Right ventricle myocardium superior (tissue), 1 donor: Measurements from ENCODE around the gene HMCN1. TPM values are rescaled to one million over a fixed set of nuclear protein-coding genes. Genes with fewer than 3 reads are reported as not detected.
"Not testable (repeated sequence)": the region's sequence is repeated elsewhere in the genome, so short reads cannot be mapped to it uniquely, and the experiment has no call there.

ENCODE experiments used
- ATAC-seq: fragments of 200-7000 bp; cut with Tn5 transposase; one replicate; pipeline ENCODE4 v1.9.1; 2020; ENCODE audit warnings: mild to moderate bottlenecking; ENCODE audit not compliant: poor library complexity
- DNase-seq: peaks from one replicate; pipeline ENCODE4 v3.0.0-alpha.2; 2020
- intact Hi-C: fragments of 100-400 bp; cut with DNase I; formaldehyde crosslinking; loops from one replicate; pipeline ENCODE4 v1.11.2; 2022
- total RNA-seq: library from RNA; stranded (reverse); fragmentation: NEBNext Ultra II Directional; extraction: Animal tissue kit (Norgen Biotek cat#: 25700); gene quantifications from one replicate; pipeline ENCODE4 v1.2.1, GENCODE V29; 2021
- donor health status: DM: no; HTN: yes; CAD: no; lungs with severe emphysema.

Gene HMCN1
- total RNA-seq, 1 donor from 2014 or later, result 5.7 TPM

- ATAC-seq (no peak), DNase-seq (no peak)
- intact Hi-C loops, result no loop called here
Measured at GRCh38 chr1:185734929-185735700, 924 bp downstream of the HMCN1 start.

- intact Hi-C loops, result no loop called here
- ATAC-seq (no peak), DNase-seq (no peak)
Measured at GRCh38 chr1:185735701-185736064, 1.5 kb downstream of the HMCN1 start.

GRCh38 chr1:185739967-185740366, 5.8 kb downstream of the HMCN1 start:
- no peak for ATAC-seq
- no peak for DNase-seq
- intact Hi-C loops, result no loop called here

- DNase-seq, result no peak
- no peak for ATAC-seq
- intact Hi-C loops, result no loop called here
Measured at GRCh38 chr1:185741551-185741950, 7.4 kb downstream of the HMCN1 start.

GRCh38 chr1:185742403-185742802, 8.2 kb downstream of the HMCN1 start:
- no peak for ATAC-seq
- intact Hi-C loops, result no loop called here
- no peak for DNase-seq

- no peak for DNase-seq
- intact Hi-C loops, result no loop called here
Measured at GRCh38 chr1:185745165-185745564, 11.0 kb downstream of the HMCN1 start.

GRCh38 chr1:185759061-185759460, 24.9 kb downstream of the HMCN1 start:
- ATAC-seq, result no peak
- no peak for DNase-seq
- intact Hi-C loops, result no loop called here

More at GRCh38 chr1:185745165-185745564, 11.0 kb downstream of the HMCN1 start:
- no peak for ATAC-seq

- ATAC-seq (no peak), DNase-seq (no peak)
- intact Hi-C loops, result no loop called here
Measured at GRCh38 chr1:185761841-185762240, 27.6 kb downstream of the HMCN1 start.

GRCh38 chr1:185767508-185768120, 33.4 kb downstream of the HMCN1 start:
- peak; percentile 68 for ATAC-seq
- no peak for DNase-seq
- intact Hi-C loops, result no loop called here

GRCh38 chr1:185768371-185768770, 34.2 kb downstream of the HMCN1 start:
- intact Hi-C loops, result no loop called here
- no peak for DNase-seq
- no peak for ATAC-seq

GRCh38 chr1:185769136-185769535, 34.9 kb downstream of the HMCN1 start:
- intact Hi-C loops, result no loop called here
- DNase-seq (no peak), ATAC-seq (no peak)

GRCh38 chr1:185774394-185774793, 40.2 kb downstream of the HMCN1 start:
- no peak for ATAC-seq
- no peak for DNase-seq
- intact Hi-C loops, result no loop called here

GRCh38 chr1:185775501-185775900, 41.3 kb downstream of the HMCN1 start:
- DNase-seq (no peak), ATAC-seq (no peak)
- intact Hi-C loops, result no loop called here

GRCh38 chr1:185776522-185776921, 42.3 kb downstream of the HMCN1 start:
- ATAC-seq, result no peak
- intact Hi-C loops, result no loop called here
- DNase-seq, result no peak

- DNase-seq, result peak; percentile 29
- not testable (repeated sequence) for ATAC-seq
Measured at GRCh38 chr1:185783860-185784259, 49.7 kb downstream of the HMCN1 start.

GRCh38 chr1:185785586-185785985, 51.4 kb downstream of the HMCN1 start:
- intact Hi-C loops, result no loop called here
- DNase-seq, result no peak
- ATAC-seq, result no peak

More at GRCh38 chr1:185783860-185784259, 49.7 kb downstream of the HMCN1 start:
- intact Hi-C loops, result not testable (repeated sequence)

GRCh38 chr1:185786524-185786923, 52.3 kb downstream of the HMCN1 start:
- no peak for ATAC-seq
- DNase-seq, result no peak
- intact Hi-C loops, result no loop called here

- ATAC-seq, result no peak
- DNase-seq, result no peak
- intact Hi-C loops, result no loop called here
Measured at GRCh38 chr1:185787238-185787637, 53.0 kb downstream of the HMCN1 start.

GRCh38 chr1:185788386-185788785, 54.2 kb downstream of the HMCN1 start:
- ATAC-seq (no peak), DNase-seq (no peak)
- intact Hi-C loops, result no loop called here

GRCh38 chr1:185789501-185790193, 55.5 kb downstream of the HMCN1 start:
- intact Hi-C loops, result no loop called here
- DNase-seq (no peak), ATAC-seq (no peak)
